Spleen (tissue), 11 donors: ENCODE data around the gene HSFX3. TPM values are rescaled to one million over a fixed set of nuclear protein-coding genes. Genes with fewer than 3 reads are reported as not detected.

Source experiments
- DNase-seq: peaks from one replicate; pipeline ENCODE4 v3.0.0-alpha.2; 2020
- H3K27ac ChIP-seq, 8 donors: fragments of 200-600 bp; sonication (generic) in 7 of 8; 1 replicate in 4 of 8; 2 replicates in 4 of 8; pipeline versions ENCODE4 v1.5.0 to v1.8.0; 2016 to 2021; ENCODE audit warnings: inconsistent platforms in 4 of 8, mild to moderate bottlenecking in 4 of 8, moderate library complexity in 1 of 8
- H3K27me3 ChIP-seq, 7 donors: fragments of 200-600 bp; sonication (generic) in 6 of 7; replicated peaks in 1 of 7; 1 replicate in 4 of 7; 2 replicates in 3 of 7; pipeline versions ENCODE4 v1.5.0 to v1.8.0; 2016 to 2021; ENCODE audit warnings: inconsistent platforms in 3 of 7, mild to moderate bottlenecking in 1 of 7
- H3K36me3 ChIP-seq, 6 donors: fragments of 200-600 bp; sonication (generic) in 5 of 6; 1 replicate in 4 of 6; 2 replicates in 2 of 6; pipeline versions ENCODE4 v1.5.0 to v1.8.0; 2016 to 2021; ENCODE audit warnings: inconsistent platforms in 2 of 6
- H3K4me1 ChIP-seq, 6 donors: fragments of 200-600 bp; sonication (generic) in 5 of 6; 1 replicate in 3 of 6; 2 replicates in 3 of 6; pipeline versions ENCODE4 v1.5.0 to v1.8.0; 2016 to 2021; ENCODE audit warnings: inconsistent platforms in 3 of 6
- H3K4me3 ChIP-seq, 8 donors: fragments of 200-600 bp; sonication (generic) in 7 of 8; 1 replicate in 4 of 8; 2 replicates in 4 of 8; pipeline versions ENCODE4 v1.5.0 to v1.8.0; 2016 to 2021; ENCODE audit warnings: inconsistent platforms in 4 of 8, mild to moderate bottlenecking in 4 of 8, moderate library complexity in 2 of 8
- H3K9me3 ChIP-seq, 8 donors: fragments of 200-600 bp; sonication (generic) in 7 of 8; 1 replicate in 4 of 8; 2 replicates in 4 of 8; pipeline versions ENCODE4 v1.5.0 to v1.8.0; 2016 to 2021; ENCODE audit warnings: inconsistent platforms in 4 of 8
- CTCF ChIP-seq, 11 experiments: fragments of 200-600 bp in 7 of 11; fragments of 450-650 bp in 4 of 11; sonication (generic) in 4 of 11; IDR thresholded peaks in 8 of 11; conservative IDR thresholded peaks in 3 of 11; 1 replicate in 7 of 11; 2 replicates in 4 of 11; pipeline versions ENCODE4 v1.4.0 to v1.8.0; 2016 to 2021; ENCODE audit warnings: antibody characterized with exemption in 11 of 11, inconsistent platforms in 4 of 11, mild to moderate bottlenecking in 1 of 11
- POLR2A ChIP-seq, 3 donors: fragments of 450-650 bp; IDR thresholded peaks; one replicate each; pipeline ENCODE4 v1.5.1; 2017; ENCODE audit warnings: antibody characterized with exemption in 3 of 3, mild to moderate bottlenecking in 1 of 3
- POLR2AphosphoS5 ChIP-seq, 3 donors: sonication (generic); formaldehyde crosslinking; IDR thresholded peaks; one replicate each; pipeline ENCODE4 v1.5.1; 2017; ENCODE audit warnings: antibody characterized with exemption in 3 of 3
- WGBS, 5 donors: extraction: QIAGEN DNeasy Blood & Tissue Kit in 3 of 5; methylation state at CpG; one replicate each; pipeline versions ENCODE4 v1.1.5 to v1.1.7; 2013 to 2018; 5-methylcytosine and 5-hydroxymethylcytosine counted together
- intact Hi-C: fragments of 100-400 bp; cut with DNase I; formaldehyde crosslinking; loops from one replicate; pipeline ENCODE4 v1.15.0; 2023; ENCODE audit warnings: low total_unique reads
- polyA plus RNA-seq, 3 donors: library from polyadenylated mRNA; stranded (reverse); fragments of 200-250 nt; gene quantifications; one replicate each; pipeline ENCODE4 v1.2.1, GENCODE V29; 2013
- total RNA-seq, 7 donors: library from RNA; depleted of rRNA in 3 of 7; stranded (reverse); fragments of >200 nt in 3 of 7; fragmentation: NEBNext Ultra II Directional in 4 of 7; extraction: Animal tissue kit (Norgen Biotek cat#: 25700) in 4 of 7; gene quantifications; one replicate each; pipeline versions ENCODE4 v1.1.0 to v1.2.1, GENCODE V29; 2016 to 2021
- donor health status: healthy with polysubstance abuse.
- donor health status: DM: no; HTN: no; CAD: no; lungs with moderate emphysema.
- donor health status: DM: no; HTN: no; CAD: no.
- donor health status: Bipolar disorder and iron deficiency.
- donor health status: healthy.
- donor health status: DM: no; HTN: no; CAD: no.
- donor health status: DM: yes; HTN: yes; CAD: no.

HSFX3 gene
- total and polyA plus RNA-seq, 10 donors = 0.11 TPM; not detected in 9

GRCh38 chrX:149506349-149506748, 43.4 kb downstream of the HSFX3 start:
- TF ChIP-seq POLR2AphosphoS5 (IDR thresholded peaks at IDR 0.05) = no peak
- TF ChIP-seq CTCF (IDR thresholded peaks at IDR 0.05 in 8 of 11, conservative IDR thresholded peaks at IDR 0.05 in 3 of 11) = no peak
- no peak for TF ChIP-seq POLR2A (IDR thresholded peaks at IDR 0.05)
- Histone ChIP-seq H3K9me3 (no peaks in the 10 kb centered on the region), H3K36me3 (peaks cover 0 to 16% (median 12%) of the 10 kb centered on the region in 6 donors), H3K4me1 (peaks cover 0 to 33% (median 4%) of the 10 kb centered on the region in 6 donors), H3K27ac (no peak overlapping the region), H3K4me3 (no peak overlapping the region), H3K27me3 (peaks cover 0 to 6% (median 0%) of the 10 kb centered on the region in 7 donors)
- WGBS, 5 donors = 85 to 98% (median 94%) methylated on average over 2 of the region's 2 CpGs
- no peak for DNase-seq
- intact Hi-C loops = no loop called here

- no peak for DNase-seq
- peaks cover 0 to 6% (median 0%) of the 10 kb centered on the region in 7 donors for H3K27me3 ChIP-seq
- H3K36me3 ChIP-seq = peaks cover 0 to 23% (median 18%) of the 10 kb centered on the region in 6 donors
- intact Hi-C loops = no loop called here
- TF ChIP-seq POLR2AphosphoS5 (IDR thresholded peaks at IDR 0.05) = no peak
- TF ChIP-seq POLR2A (IDR thresholded peaks at IDR 0.05) = no peak
- TF ChIP-seq CTCF (IDR thresholded peaks at IDR 0.05 in 8 of 11, conservative IDR thresholded peaks at IDR 0.05 in 3 of 11) = no peak
- H3K4me3 ChIP-seq = peak overlapping the region in 2 of 8 donors; percentile 62 to 78
- no peaks in the 10 kb centered on the region for H3K9me3 ChIP-seq
- 80 to 90% (median 87%) methylated on average over 9 of the region's 9 CpGs for WGBS, 5 donors
- H3K4me1 ChIP-seq = peaks cover 0 to 37% (median 4%) of the 10 kb centered on the region in 6 donors
- H3K27ac ChIP-seq = peak overlapping the region; percentile 77 to 96 (median 94)
Measured at GRCh38 chrX:149505671-149506070, 44.1 kb downstream of the HSFX3 start.

GRCh38 chrX:149504915-149505651, 44.6 kb downstream of the HSFX3 start, which contains the start of gene IDS:
Gene IDS, minus strand, starts transcription at chrX:149505306. Its CDS starts 169 bp downstream, at chrX:149505137.
- Histone ChIP-seq H3K9me3 (no peaks in the 10 kb centered on the region), H3K36me3 (peaks cover 0 to 29% (median 23%) of the 10 kb centered on the region in 6 donors), H3K27ac (peak within 1 kb of the TSS; percentile 77 to 96 (median 94)), H3K4me1 (peaks cover 0 to 37% (median 4%) of the 10 kb centered on the region in 6 donors), H3K4me3 (peak within 1 kb of the TSS; percentile 36 to 78 (median 52)), H3K27me3 (peaks cover 0 to 6% (median 0%) of the 10 kb centered on the region in 7 donors)
- WGBS, 5 donors = 0 to 42% (median 1%) methylated on average over 42 to 54 of the region's 54 CpGs
- peak; percentile 89 to 93 (median 91) for TF ChIP-seq POLR2AphosphoS5 (IDR thresholded peaks at IDR 0.05)
- TF ChIP-seq POLR2A (IDR thresholded peaks at IDR 0.05) = peak in 2 of 3 donors; percentile 76 to 87
- peak in 1 of 11 experiments; percentile 11 for TF ChIP-seq CTCF (IDR thresholded peaks at IDR 0.05 in 8 of 11, conservative IDR thresholded peaks at IDR 0.05 in 3 of 11)
- peak; percentile 98 for DNase-seq
- intact Hi-C loops = no loop called here
